CD4-positive, alpha-beta T cell treated with Interleukin-15 for 1 hour (primary cell): ENCODE measurements around the gene OPN1SW.

Source experiments
- DNase-seq: peaks from one replicate; pipeline ENCODE4 v3.0.0-alpha.2; 2020

The OPN1SW gene

DNA sequence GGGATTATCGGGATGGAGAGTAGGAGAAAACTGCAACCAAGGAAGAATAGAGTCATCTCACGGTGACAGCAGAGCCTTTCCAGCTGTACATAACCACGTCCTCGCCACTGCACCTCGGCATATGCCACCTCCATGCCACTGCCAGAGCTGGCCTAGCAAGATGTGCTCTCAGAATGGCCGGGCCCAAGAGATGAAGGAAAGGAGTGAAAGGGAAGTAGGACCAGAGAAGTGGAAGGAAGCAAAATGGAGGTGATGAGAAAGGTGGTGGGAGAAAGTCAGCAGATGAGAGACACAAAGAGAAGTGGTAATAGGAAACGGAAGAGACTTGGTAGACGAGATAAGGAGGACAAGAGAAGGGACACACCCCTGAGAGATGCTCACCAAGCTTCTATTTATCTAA, 44.4 kb downstream of the OPN1SW start:
- no peak for DNase-seq

- no peak for DNase-seq
Measured at GRCh38 chr7:128729494-128729893, 46.1 kb downstream of the OPN1SW start.

GRCh38 chr7:128728598-128728997, 47.0 kb downstream of the OPN1SW start:
- no peak for DNase-seq

- DNase-seq, result no peak
Measured at GRCh38 chr7:128727239-128727638, 48.4 kb downstream of the OPN1SW start.

GRCh38 chr7:128726737-128727072, 48.9 kb downstream of the OPN1SW start:
- DNase-seq, result no peak

GRCh38 chr7:128726059-128726736, 49.4 kb downstream of the OPN1SW start:
- DNase-seq, result no peak

- DNase-seq, result no peak
Measured at GRCh38 chr7:128725531-128725930, 50.1 kb downstream of the OPN1SW start.

GRCh38 chr7:128724743-128725142, 50.9 kb downstream of the OPN1SW start:
- no peak for DNase-seq
